Sigmoid colon (tissue), 4 donors: Measurements from ENCODE around the gene RNF217.

Source experiments
- CTCF ChIP-seq, 4 experiments: fragments of 450-650 bp in 3 of 4; fragments of 200-600 bp in 1 of 4; IDR thresholded peaks; one replicate each; pipeline ENCODE4 v1.5.1; 2016 to 2019; ENCODE audit warnings: antibody characterized with exemption in 4 of 4, mild to moderate bottlenecking in 3 of 4, moderate library complexity in 2 of 4
- EP300 ChIP-seq, 4 donors: sonication (generic); formaldehyde crosslinking; IDR thresholded peaks; one replicate each; pipeline ENCODE4 v1.6.1; 2017; ENCODE audit warnings: antibody characterized with exemption in 4 of 4
- POLR2A ChIP-seq, 2 donors: fragments of 450-650 bp; IDR thresholded peaks; one replicate each; pipeline ENCODE4 v1.6.1; 2016; ENCODE audit warnings: antibody characterized with exemption in 2 of 2, mild to moderate bottlenecking in 2 of 2, moderate library complexity in 2 of 2
- POLR2AphosphoS5 ChIP-seq, 4 donors: sonication (generic); formaldehyde crosslinking; IDR thresholded peaks; one replicate each; pipeline ENCODE4 v1.6.1; 2017; ENCODE audit warnings: antibody characterized with exemption in 4 of 4

GRCh38 chr6:125044667-125045066 lies 82.4 kb downstream of the RNF217 start:
- TF ChIP-seq CTCF (IDR thresholded peaks at IDR 0.05) = no peak
- TF ChIP-seq POLR2A (IDR thresholded peaks at IDR 0.05) = no peak
- no peak for TF ChIP-seq EP300 (IDR thresholded peaks at IDR 0.05)
- no peak for TF ChIP-seq POLR2AphosphoS5 (IDR thresholded peaks at IDR 0.05)
